T-helper 1 cell treated with Interleukin-12 subunit alpha and Interleukin-12 subunit beta and Interleukin-4 antibody, amounts not matched to agents 30 μg/mL and 1 μg/mL, for 36 hours (primary cell): Measurements from ENCODE around the gene CEP95.
"Not testable (repeated sequence)": the region's sequence is repeated elsewhere in the genome, so short reads cannot be mapped to it uniquely, and the experiment has no call there.

Experiments used
- H3K27ac Mint-ChIP-seq: one replicate; pipeline ENCODE4 v1.8.0; 2021; ENCODE audit warnings: mild to moderate bottlenecking, mixed read lengths
- H3K27me3 Mint-ChIP-seq: one replicate; pipeline ENCODE4 v1.8.0; 2021; ENCODE audit warnings: low read depth, mixed read lengths
- H3K36me3 Mint-ChIP-seq: one replicate; pipeline ENCODE4 v1.8.0; 2021; ENCODE audit warnings: low read depth, mixed read lengths
- H3K4me1 Mint-ChIP-seq: one replicate; pipeline ENCODE4 v1.8.0; 2021; ENCODE audit warnings: low read depth, mixed read lengths
- H3K4me3 Mint-ChIP-seq: one replicate; pipeline ENCODE4 v1.8.0; 2021; ENCODE audit warnings: mild to moderate bottlenecking, moderate library complexity, mixed read lengths
- H3K9me3 Mint-ChIP-seq: one replicate; pipeline ENCODE4 v1.8.0; 2021; ENCODE audit warnings: mixed read lengths

The CEP95 gene

DNA sequence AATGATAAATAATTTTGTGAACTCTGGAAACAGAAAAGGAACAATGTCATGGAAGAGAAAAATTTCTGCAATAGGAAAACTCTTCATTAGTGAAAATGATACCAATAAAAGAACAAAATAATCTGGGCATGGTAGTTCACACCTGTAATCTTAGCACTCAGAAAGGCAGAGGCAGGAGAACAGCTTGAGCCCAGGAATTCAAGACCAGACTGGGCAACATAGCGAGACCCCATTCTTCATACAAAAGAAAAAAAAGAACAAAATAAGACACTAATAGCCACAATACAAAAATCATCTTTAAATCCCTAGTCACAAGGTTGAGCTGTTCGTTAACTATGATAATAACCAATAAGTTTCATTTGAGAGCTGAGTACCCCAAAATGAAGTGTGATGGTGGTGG is 18.5 kb upstream of the CEP95 start:
- Mint-ChIP-seq H3K27me3 (no peaks in the 10 kb centered on the region), H3K4me3 (no peak overlapping the region), H3K27ac (no peak overlapping the region), H3K9me3 (no peaks in the 10 kb centered on the region), H3K4me1 (peaks cover 21% of the 10 kb centered on the region), H3K36me3 (peaks cover 47% of the 10 kb centered on the region)

DNA sequence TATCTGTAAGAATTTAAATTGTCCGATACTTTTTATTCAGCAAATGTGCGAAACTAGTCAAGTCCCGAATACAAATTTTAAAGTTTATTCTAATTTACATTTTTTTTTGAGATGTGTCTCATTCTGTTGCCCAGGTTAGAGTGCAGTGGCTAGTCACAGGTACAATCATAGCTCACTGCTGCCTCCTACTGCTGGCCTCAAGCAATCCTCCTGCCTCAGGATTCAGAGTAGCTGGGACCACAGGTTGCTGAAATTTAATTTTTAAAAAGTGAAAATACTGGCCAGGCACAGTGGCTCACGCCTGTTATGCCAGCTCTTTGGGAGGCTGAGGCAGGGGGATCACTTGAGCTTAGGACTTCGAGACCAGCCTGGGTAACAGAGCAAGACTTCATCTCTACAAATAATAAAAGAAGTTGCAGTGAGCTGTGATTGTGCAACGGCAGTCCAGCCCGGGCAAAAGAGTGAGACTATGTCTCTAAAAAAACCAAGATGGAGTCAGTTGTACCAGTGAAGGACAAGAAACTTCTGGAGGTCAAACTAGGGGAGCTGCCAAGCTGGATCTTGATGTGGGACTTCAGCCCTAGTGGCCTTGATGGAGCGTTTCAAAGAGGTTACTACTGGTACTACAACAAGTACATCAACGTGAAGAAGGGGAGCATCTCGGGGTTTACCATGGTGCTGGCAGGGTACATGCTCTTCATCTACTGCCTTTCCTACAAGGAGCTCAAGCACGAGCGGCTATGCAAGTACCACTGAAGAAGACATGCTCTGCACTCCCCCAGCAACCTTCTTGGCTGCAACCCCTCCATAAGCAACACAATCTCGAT is 15.5 kb upstream of the CEP95 start:
- Mint-ChIP-seq H3K4me3 (no peak overlapping the region), H3K9me3 (no peaks in the 10 kb centered on the region), H3K27ac (peak overlapping the region; percentile 20), H3K27me3 (no peaks in the 10 kb centered on the region), H3K36me3 (peaks cover 34% of the 10 kb centered on the region), H3K4me1 (peaks cover 26% of the 10 kb centered on the region)

- Mint-ChIP-seq H3K4me3 (no peak overlapping the region), H3K36me3 (peaks cover 41% of the 10 kb centered on the region), H3K9me3 (no peaks in the 10 kb centered on the region), H3K27me3 (no peaks in the 10 kb centered on the region), H3K27ac (no peak overlapping the region), H3K4me1 (peaks cover 33% of the 10 kb centered on the region)
These were observed 14.8 kb upstream of the CEP95 start for GRCh38 chr17:64491994-64492393.

DNA sequence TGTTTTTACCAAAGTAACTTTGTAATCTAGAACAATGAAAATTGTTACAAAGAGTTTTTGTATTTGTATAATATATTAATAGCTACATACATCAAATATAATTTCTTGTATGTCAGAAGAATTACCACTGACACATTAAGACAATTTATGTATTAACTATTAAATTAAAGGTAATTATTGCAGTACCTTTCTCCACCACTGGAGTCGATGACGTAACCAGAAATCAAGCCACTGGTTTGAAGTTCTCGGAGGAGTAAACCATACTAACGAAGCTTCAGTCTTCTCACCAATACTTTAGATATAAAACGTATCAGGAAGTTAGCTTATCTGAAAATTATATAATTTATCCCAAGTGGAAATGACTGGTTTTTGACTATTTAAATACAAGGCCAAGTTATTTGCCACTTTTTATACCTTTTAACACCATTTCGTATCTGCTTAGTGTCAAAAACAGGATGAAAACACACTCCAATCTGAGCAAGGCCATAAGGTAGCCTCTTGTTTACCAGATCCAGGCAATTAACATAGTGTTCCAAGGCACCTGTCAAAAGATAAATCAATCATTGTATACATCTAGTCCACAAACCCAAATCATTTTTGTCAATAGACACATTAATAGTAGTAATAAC is 14.2 kb upstream of the CEP95 start:
- Mint-ChIP-seq H3K27me3 (no peaks in the 10 kb centered on the region), H3K27ac (no peak overlapping the region), H3K4me1 (peaks cover 38% of the 10 kb centered on the region), H3K36me3 (peaks cover 41% of the 10 kb centered on the region), H3K9me3 (no peaks in the 10 kb centered on the region), H3K4me3 (no peak overlapping the region)

DNA sequence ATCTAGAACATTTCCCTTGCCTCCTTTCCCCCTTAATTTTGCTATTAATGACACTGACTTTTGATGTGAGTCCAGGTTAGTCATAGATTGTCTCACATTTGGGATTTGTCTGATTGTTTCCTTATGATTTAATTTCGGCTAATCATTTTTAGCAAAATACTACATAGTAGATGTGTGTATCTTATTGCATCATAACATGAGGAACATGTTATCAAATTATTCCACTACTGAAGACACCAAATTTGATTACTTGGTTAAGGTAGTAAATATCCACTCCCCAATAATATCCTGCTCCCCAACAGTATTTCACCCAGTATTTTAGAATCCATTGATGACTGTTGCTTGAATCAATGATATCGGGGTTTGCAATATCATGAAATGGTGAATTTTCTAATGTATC is 12.7 kb upstream of the CEP95 start:
- no peaks in the 10 kb centered on the region for H3K9me3 Mint-ChIP-seq
- no peak overlapping the region for H3K27ac Mint-ChIP-seq
- peaks cover 50% of the 10 kb centered on the region for H3K4me1 Mint-ChIP-seq
- H3K36me3 Mint-ChIP-seq, result peaks cover 45% of the 10 kb centered on the region
- peak overlapping the region; percentile 64 for H3K4me3 Mint-ChIP-seq
- H3K27me3 Mint-ChIP-seq, result no peaks in the 10 kb centered on the region

DNA sequence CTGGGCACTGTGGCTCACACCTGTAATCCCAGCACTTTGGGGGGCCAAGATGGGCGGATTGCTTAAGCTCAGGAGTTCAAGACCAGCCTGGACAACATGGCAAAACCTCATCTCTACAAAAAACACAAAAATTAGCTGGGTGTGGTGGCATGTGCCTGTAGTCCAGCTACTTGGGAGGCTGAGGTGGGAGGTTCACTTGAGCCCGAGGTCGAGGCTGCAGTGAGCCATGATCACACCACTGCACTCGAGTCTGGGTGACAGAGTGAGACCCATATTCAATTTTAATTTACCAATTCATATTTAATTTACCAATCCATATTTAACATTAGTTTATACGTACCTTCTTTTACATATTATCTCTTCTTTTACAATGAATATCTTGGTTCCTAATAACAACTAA is 11.5 kb upstream of the CEP95 start:
- not testable (repeated sequence) for H3K9me3 Mint-ChIP-seq, H3K27me3 Mint-ChIP-seq, H3K27ac Mint-ChIP-seq
- H3K4me3 Mint-ChIP-seq, result peak overlapping the region; percentile 100
- H3K36me3 Mint-ChIP-seq, result peaks cover 52% of the 10 kb centered on the region
- H3K4me1 Mint-ChIP-seq, result peaks cover 58% of the 10 kb centered on the region

- Mint-ChIP-seq H3K4me1 (peaks cover 66% of the 10 kb centered on the region), H3K27ac (peak overlapping the region; percentile 99), H3K9me3 (no peaks in the 10 kb centered on the region), H3K36me3 (peaks cover 54% of the 10 kb centered on the region), H3K4me3 (peak overlapping the region; percentile 100), H3K27me3 (no peaks in the 10 kb centered on the region)
These were observed 10.4 kb upstream of the CEP95 start for GRCh38 chr17:64496348-64496785.

- peaks cover 58% of the 10 kb centered on the region for H3K36me3 Mint-ChIP-seq
- H3K9me3 Mint-ChIP-seq, result no peaks in the 10 kb centered on the region
- H3K27me3 Mint-ChIP-seq, result no peaks in the 10 kb centered on the region
- H3K27ac Mint-ChIP-seq, result peak within 1 kb of the TSS; percentile 99
- peaks cover 69% of the 10 kb centered on the region for H3K4me1 Mint-ChIP-seq
- peak within 1 kb of the TSS; percentile 100 for H3K4me3 Mint-ChIP-seq
These were observed 9.8 kb upstream of the CEP95 start, which contains the start of gene POLG2 for GRCh38 chr17:64496786-64497564. POLG2 (minus strand) TSS chr17:64497054; CDS start chr17:64496968, 86 bp downstream.

- no peaks in the 10 kb centered on the region for H3K9me3 Mint-ChIP-seq
- H3K4me3 Mint-ChIP-seq, result peak overlapping the region; percentile 100
- H3K27ac Mint-ChIP-seq, result peak overlapping the region; percentile 99
- H3K36me3 Mint-ChIP-seq, result peaks cover 63% of the 10 kb centered on the region
- no peaks in the 10 kb centered on the region for H3K27me3 Mint-ChIP-seq
- H3K4me1 Mint-ChIP-seq, result peaks cover 72% of the 10 kb centered on the region
These were observed 9.2 kb upstream of the CEP95 start for GRCh38 chr17:64497565-64498035.

DNA sequence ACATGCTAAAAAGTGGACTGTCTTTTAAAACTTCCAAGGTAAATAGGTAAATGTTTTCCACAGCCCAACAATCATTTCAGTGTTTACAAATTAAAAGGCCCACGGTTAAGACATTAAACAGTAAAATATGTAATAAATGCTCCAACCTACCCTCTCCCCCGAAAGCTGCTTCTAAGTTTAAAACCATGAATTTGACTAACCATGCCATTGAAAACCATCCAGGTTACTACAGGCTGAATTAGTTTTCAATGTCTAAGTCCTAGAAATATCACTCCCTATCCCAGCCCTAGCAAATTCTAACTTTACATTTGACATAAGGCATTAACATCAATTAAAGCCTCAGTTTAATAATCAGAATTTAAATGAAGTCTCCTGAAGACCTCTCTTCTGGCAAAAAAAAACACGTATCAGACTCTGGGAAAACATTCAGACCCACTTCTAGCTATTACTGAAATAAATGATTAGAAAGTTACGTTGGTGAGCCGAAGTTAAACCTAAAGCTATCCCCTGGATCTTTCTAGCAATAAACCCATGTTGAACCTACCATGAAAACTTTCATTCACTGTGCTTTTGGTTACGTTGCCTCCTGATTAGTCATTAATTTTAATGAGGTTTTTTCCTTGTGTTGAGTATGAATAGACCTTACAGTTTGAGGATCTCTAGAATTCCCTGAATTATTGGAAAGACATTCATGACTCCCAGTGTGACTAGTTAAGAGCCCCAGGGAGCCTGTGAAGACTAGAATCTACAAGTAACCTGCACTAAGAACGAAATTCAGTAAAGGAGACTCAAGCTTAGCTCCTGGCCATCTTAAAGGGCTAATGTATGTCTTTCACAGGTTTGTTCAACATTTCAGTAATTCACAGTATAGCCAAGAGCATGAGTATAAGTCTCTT is 8.2 kb upstream of the CEP95 start:
- no peaks in the 10 kb centered on the region for H3K9me3 Mint-ChIP-seq

GRCh38 chr17:64499805-64500486 is 6.8 kb upstream of the CEP95 start:
- peaks cover 77% of the 10 kb centered on the region for H3K36me3 Mint-ChIP-seq
- no peak overlapping the region for H3K4me3 Mint-ChIP-seq
- H3K27ac Mint-ChIP-seq, result no peak overlapping the region
- H3K27me3 Mint-ChIP-seq, result no peaks in the 10 kb centered on the region
- H3K9me3 Mint-ChIP-seq, result no peaks in the 10 kb centered on the region
- H3K4me1 Mint-ChIP-seq, result peaks cover 76% of the 10 kb centered on the region

More for the DNA sequence above, 8.2 kb upstream of the CEP95 start:
- peak overlapping the region; percentile 99 for H3K27ac Mint-ChIP-seq
- peaks cover 74% of the 10 kb centered on the region for H3K4me1 Mint-ChIP-seq
- peaks cover 69% of the 10 kb centered on the region for H3K36me3 Mint-ChIP-seq
- peak overlapping the region; percentile 50 for H3K4me3 Mint-ChIP-seq
- no peaks in the 10 kb centered on the region for H3K27me3 Mint-ChIP-seq

DNA sequence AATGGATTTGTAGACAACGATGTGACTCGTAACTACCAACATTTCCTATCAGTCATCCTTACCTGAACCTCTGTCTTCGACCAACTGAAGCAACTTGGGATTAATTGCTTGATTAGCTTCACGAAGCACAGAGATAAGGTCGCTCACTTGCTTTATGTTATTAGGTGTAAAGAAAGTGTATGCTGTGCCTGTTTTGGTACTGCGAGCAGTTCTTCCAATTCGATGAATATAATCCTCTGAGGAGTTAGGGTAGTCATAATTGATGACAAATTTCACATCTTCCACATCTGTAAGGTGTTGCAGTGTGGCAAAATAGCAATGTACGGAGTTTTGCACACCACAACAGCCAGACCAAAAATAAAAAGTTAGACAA is 6.3 kb upstream of the CEP95 start:
- Mint-ChIP-seq H3K9me3 (no peaks in the 10 kb centered on the region), H3K36me3 (peaks cover 82% of the 10 kb centered on the region), H3K4me1 (peaks cover 77% of the 10 kb centered on the region), H3K4me3 (no peak overlapping the region), H3K27me3 (no peaks in the 10 kb centered on the region), H3K27ac (peak overlapping the region; percentile 29)
